K562 (cell line): Measurements from ENCODE around the gene AKT3. TPM values are rescaled to one million over a fixed set of nuclear protein-coding genes. Genes with fewer than 3 reads are reported as not detected.

Source experiments
- ATAC-seq: fragments of 200-7000 bp; cut with Tn5 transposase; 3 replicates; pipeline ENCODE4 v1.9.1; 2020; ENCODE audit warnings: moderate library complexity
- BruUV-seq: library from RNA; stranded (reverse); fragments of 400-500 nt; replicated peaks from 2 replicates; lab custom pipeline; 2021; lab: Mats Ljungman, UMichigan
- CTCF ChIA-PET: fragments of 300-600 bp; formaldehyde crosslinking; extraction: SDS; loops from one replicate; lab custom pipeline; 2021; ENCODE audit warnings: low intra/inter-chr PET ratio; lab: Yijun Ruan, JAX
- POLR2A ChIA-PET: fragments of 300-600, 350-650 bp; sonication (Branson Sonifier 250); formaldehyde crosslinking; extraction: SDS; loops from one replicate; lab custom pipeline; 2021; ENCODE audit warnings: antibody characterized with exemption, inconsistent platforms; lab: Yijun Ruan, JAX
- DNase-seq, 4 experiments: peaks; one replicate each; pipeline versions ENCODE4 v3.0.0 to v3.0.0-alpha.2; 2011 to 2018; ENCODE audit warnings: low spot score in 3 of 4, mixed read lengths in 3 of 4; ENCODE audit errors: extremely low read depth in 1 of 4
- FAIRE-seq: peaks from 2 replicates; lab custom pipeline; 2011; peaks lifted over from hg19 to GRCh38; lab: Jason Lieb, UNC
- H2AFZ ChIP-seq: 2 replicates; pipeline ENCODE4 v1.6.0; 2011; ENCODE audit warnings: low read depth, low read length, control low read depth, inconsistent platforms
- H3K27ac ChIP-seq: fragments of 200-600 bp; 3 replicates; pipeline ENCODE4 v1.8.0; 2011; ENCODE audit warnings: low read depth, mild to moderate bottlenecking, control low read depth, inconsistent platforms, low read length, moderate library complexity, mixed read lengths; ENCODE audit errors: extremely low read depth
- H3K27me3 ChIP-seq, 2 experiments: fragments of 300-600 bp in 1 of 2; 2 replicates in 1 of 2; 3 replicates in 1 of 2; pipeline versions ENCODE4 v1.6.0 to v1.8.0; 2011; ENCODE audit warnings: inconsistent platforms in 2 of 2, low read length in 2 of 2, mild to moderate bottlenecking in 1 of 2, mixed read lengths in 1 of 2, moderate library complexity in 1 of 2; ENCODE audit not compliant: control insufficient read depth in 2 of 2, insufficient read depth in 2 of 2
- H3K36me3 ChIP-seq: fragments of 300-600 bp; 3 replicates; pipeline ENCODE4 v1.8.0; 2011; ENCODE audit warnings: mild to moderate bottlenecking, low read length, inconsistent platforms; ENCODE audit not compliant: control insufficient read depth, insufficient read depth
- H3K4me1 ChIP-seq, 2 experiments: fragments of 200-600 bp in 1 of 2; replicated peaks in 1 of 2; 2 replicates in 1 of 2; 3 replicates in 1 of 2; pipeline versions ENCODE4 v1.5.1 to v1.8.0; 2011; ENCODE audit warnings: inconsistent platforms in 2 of 2, low read length in 2 of 2, mild to moderate bottlenecking in 1 of 2, mixed read lengths in 1 of 2, moderate library complexity in 1 of 2; ENCODE audit not compliant: control insufficient read depth in 2 of 2, insufficient read depth in 2 of 2
- H3K4me2 ChIP-seq: 2 replicates; pipeline ENCODE4 v1.6.1; 2011; ENCODE audit warnings: low read length, control low read depth, inconsistent platforms, mixed read lengths; ENCODE audit not compliant: insufficient read depth
- H3K4me3 ChIP-seq: fragments of 200-600 bp; sonication (generic), shearing (Covaris generic); 2 replicates; pipeline ENCODE4 v1.5.1; 2016; ENCODE audit warnings: control low read depth, inconsistent platforms
- H3K79me2 ChIP-seq: fragments of 200-600 bp; 3 replicates; pipeline ENCODE4 v1.8.0; 2011; ENCODE audit warnings: low read length, inconsistent platforms; ENCODE audit not compliant: control insufficient read depth, insufficient read depth
- H3K9ac ChIP-seq, 2 experiments: 2 replicates each; pipeline versions ENCODE4 v1.6.0 to v1.6.1; 2011; ENCODE audit warnings: low read depth in 2 of 2, low read length in 2 of 2, control low read depth in 1 of 2, inconsistent platforms in 1 of 2, mild to moderate bottlenecking in 1 of 2, mixed read lengths in 1 of 2; ENCODE audit not compliant: insufficient read depth in 1 of 2
- H3K9me1 ChIP-seq: one replicate; pipeline ENCODE4 v1.6.0; 2011; ENCODE audit warnings: inconsistent platforms, mild to moderate bottlenecking, low read length, moderate library complexity; ENCODE audit not compliant: control insufficient read depth, insufficient read depth
- H3K9me3 ChIP-seq: replicated peaks from 2 replicates; pipeline ENCODE4 v1.5.1; 2011; ENCODE audit warnings: low read depth, low read length, inconsistent platforms; ENCODE audit not compliant: control insufficient read depth, insufficient read depth
- H4K20me1 ChIP-seq: replicated peaks from 2 replicates; pipeline ENCODE4 v1.6.1; 2011; ENCODE audit warnings: low read length, inconsistent platforms, mixed read lengths; ENCODE audit not compliant: control insufficient read depth, insufficient read depth
- HES1 ChIP-seq: fragments of 450-650 bp; IDR thresholded peaks from 2 replicates; pipeline ENCODE4 v1.6.1; 2016; ENCODE audit warnings: low read depth, mild to moderate bottlenecking, moderate library complexity
- MCM2 ChIP-seq: fragments of 450-650 bp; IDR thresholded peaks from 2 replicates; pipeline ENCODE4 v1.6.1; 2017; ENCODE audit warnings: low read depth, mild to moderate bottlenecking
- POLR2A ChIP-seq: fragments of 450-650 bp; conservative IDR thresholded peaks from 2 replicates; pipeline ENCODE4 v1.6.1; 2016
- PTBP1 ChIP-seq: fragments of 200-400 bp; formaldehyde crosslinking; IDR thresholded peaks from 2 replicates; pipeline ENCODE4 v1.6.1; 2017; ENCODE audit warnings: low read depth, low read length
- USF1 ChIP-seq: sonication (generic); formaldehyde crosslinking; IDR thresholded peaks from 2 replicates; pipeline ENCODE4 v1.9.0; 2022; ENCODE audit warnings: mild to moderate bottlenecking, missing genetic modification reagents
- XRCC5 ChIP-seq: fragments of 200-400 bp; formaldehyde crosslinking; IDR thresholded peaks from 2 replicates; pipeline ENCODE4 v1.6.1; 2017; ENCODE audit warnings: low read depth, mild to moderate bottlenecking, low read length
- ZNF384 ChIP-seq: IDR thresholded peaks from 2 replicates; pipeline ENCODE4 v1.6.1; 2012; ENCODE audit warnings: low read depth, low read length, improper control_type of control experiment
- ZNF75A ChIP-seq: fragments of 450-650 bp; formaldehyde crosslinking; IDR thresholded peaks from 2 replicates; pipeline ENCODE4 v1.4.0; 2020; ENCODE audit warnings: mild to moderate bottlenecking
- WGBS: fragments of 100-300 bp; shearing (Covaris generic); methylation state at CpG from one replicate; pipeline ENCODE4 v1.1.6; 2016; ENCODE audit warnings: low coverage, mixed read lengths; ENCODE audit not compliant: insufficient coverage; ENCODE audit errors: missing lambda C conversion rate; 5-methylcytosine and 5-hydroxymethylcytosine counted together
- in situ Hi-C: fragments of 300-500 bp; cut with MboI; formaldehyde crosslinking; loops from 4 replicates; pipeline ENCODE4 v1.15.0; 2018; ENCODE audit warnings: inconsistent platforms, mixed read lengths
- intact Hi-C: fragments of 100-400 bp; cut with micrococcal nuclease; formaldehyde crosslinking; loops from 2 replicates; pipeline ENCODE4 v1.14.2; 2022
- polyA plus RNA-seq, 8 experiments: library from polyadenylated mRNA; depleted of rRNA in 4 of 8; stranded (reverse) in 5 of 8; unstranded in 3 of 8; fragments of >200 nt; fragmentation: Nextera tagmentation in 2 of 8; fragmentation: Illumina TruSeq in 1 of 8; extraction: Ambion mirVana in 2 of 8; extraction: Trizol in 1 of 8; gene quantifications; 2 replicates each; pipeline versions ENCODE4 v1.2.1 to v1.2.3, GENCODE V29; 2011 to 2014; ENCODE audit warnings: inconsistent platforms in 1 of 8, missing spikeins in 1 of 8
- total RNA-seq, 7 experiments: library from RNA; depleted of rRNA in 6 of 7; stranded (reverse); fragments of >200 nt in 6 of 7; fragmentation: Illumina TruSeq in 2 of 7; extraction: Trizol in 2 of 7; gene quantifications; 2 replicates each; pipeline versions ENCODE4 v1.2.1 to v1.2.3, GENCODE V29; 2011 to 2021; ENCODE audit warnings: low replicate concordance in 1 of 7

AKT3 gene
- total and polyA plus RNA-seq, 9 of the 15 experiments (the other 6 are each of a cell fraction or from before 2014, with no cell fraction given) = 0.04 to 0.54 (median 0.18) TPM; not detected in 1

GRCh38 chr1:243452092-243452491 is 398.0 kb downstream of the AKT3 start:
- Histone ChIP-seq H3K4me1 (peaks cover 0 to 15% of the 10 kb centered on the region in 2 experiments; a peak in 2 of 5 replicates), H3K36me3 (no peaks in the 10 kb centered on the region), H3K9me3 (no peaks in the 10 kb centered on the region), H2AFZ (no peak overlapping the region), H4K20me1 (no peaks in the 10 kb centered on the region), H3K27me3 (no peaks in the 10 kb centered on the region), H3K79me2 (no peaks in the 10 kb centered on the region), H3K9me1 (no peaks in the 10 kb centered on the region), H3K4me3 (no peak overlapping the region), H3K9ac (no peak overlapping the region), H3K27ac (no peak overlapping the region), H3K4me2 (no peak overlapping the region)
- ATAC-seq = no peak
- WGBS = 38% methylated on average over 2 of the region's 2 CpGs
- in situ Hi-C loops (no loop called here), intact Hi-C loops (no loop called here)
- CTCF ChIA-PET = no interaction called here
- POLR2A ChIA-PET = no interaction called here
- no peak for TF ChIP-seq USF1 (CRISPR knock-in tag)
- TF ChIP-seq ZNF384 = 0 out of 2 replicates have a peak, but pooled peaks have one; percentile 30
- no peak for TF ChIP-seq MCM2
- no peak for TF ChIP-seq HES1
- TF ChIP-seq XRCC5 = no peak
- no peak for TF ChIP-seq PTBP1
- no peak for TF ChIP-seq ZNF75A
- TF ChIP-seq POLR2A = no peak
- no peak for FAIRE-seq
- BruUV-seq = no TSS peak
- DNase-seq = no peak
